H1 (cell line): ENCODE data around the gene PPFIBP2.

Source experiments
- CBX5 ChIP-seq: fragments of 300-800, 300-1000 bp; sonication (generic); IDR thresholded peaks from 2 replicates; pipeline ENCODE4 v1.7.1; 2016; ENCODE audit warnings: antibody characterized with exemption, low read length, low read depth
- CHD2 ChIP-seq: IDR thresholded peaks from 2 replicates; pipeline ENCODE4 v1.6.1; 2012; ENCODE audit warnings: low read length, improper control_type of control experiment
- CTCF ChIP-seq, 3 experiments: IDR thresholded peaks; 1 replicate in 2 of 3; 2 replicates in 1 of 3; pipeline versions ENCODE4 v1.5.1 to v1.6.1; 2011; ENCODE audit warnings: low read length in 3 of 3, mild to moderate bottlenecking in 3 of 3, inconsistent platforms in 2 of 3, low read depth in 1 of 3, moderate library complexity in 1 of 3; ENCODE audit not compliant: insufficient read depth in 1 of 3; ENCODE audit errors: control extremely low read depth in 1 of 3
- EGR1 ChIP-seq: IDR thresholded peaks from 2 replicates; pipeline ENCODE4 v1.6.1; 2011; ENCODE audit warnings: low read depth, low read length, borderline replicate concordance
- POLR2A ChIP-seq, 2 experiments: IDR thresholded peaks; 1 replicate in 1 of 2; 2 replicates in 1 of 2; pipeline ENCODE4 v1.6.1; 2011; ENCODE audit warnings: low read depth in 2 of 2, low read length in 2 of 2, mild to moderate bottlenecking in 2 of 2; ENCODE audit errors: control extremely low read depth in 1 of 2
- SIN3A ChIP-seq, 2 experiments: IDR thresholded peaks in 1 of 2; conservative IDR thresholded peaks in 1 of 2; 2 replicates each; pipeline ENCODE4 v1.6.1; 2011 to 2012; ENCODE audit warnings: low read length in 2 of 2, improper control_type of control experiment in 1 of 2, low read depth in 1 of 2, mild to moderate bottlenecking in 1 of 2
- SP1 ChIP-seq: IDR thresholded peaks from 2 replicates; pipeline ENCODE4 v1.6.1; 2011; ENCODE audit warnings: low read depth, low read length
- TAF1 ChIP-seq: IDR thresholded peaks from 2 replicates; pipeline ENCODE4 v1.6.1; 2011; ENCODE audit warnings: mild to moderate bottlenecking, low read depth, low read length

- TF ChIP-seq POLR2A (IDR thresholded peaks at IDR 0.05; ENCODE audit: control extremely low read depth in 1 of 2, low read depth in 2 of 2, low read length in 2 of 2) (peak in 1 of 2 experiments; percentile 65; a peak in 2 of 3 replicates), CBX5 (no peak), CTCF (IDR thresholded peaks at IDR 0.05; ENCODE audit: control extremely low read depth in 1 of 3, insufficient read depth in 1 of 3, low read depth in 1 of 3, low read length in 3 of 3) (no peak), SIN3A (conservative IDR thresholded peaks at IDR 0.05 in 1 of 2, IDR thresholded peaks at IDR 0.05 in 1 of 2; ENCODE audit: low read depth in 1 of 2, low read length in 2 of 2) (no peak), CHD2 (no peak), TAF1 (0 out of 2 replicates have a peak, but pooled peaks have one; percentile 25), EGR1 (no peak), SP1 (no peak)
Observed at GRCh38 chr11:7672960-7673723, 159.3 kb downstream of the PPFIBP2 start, which contains the start of gene CYB5R2.
